COR-L47 (cell line): ENCODE results near the gene NACC2.

Experiments used
- DNase-seq: peaks from one replicate; lab custom pipeline; 2025; lab: John Stamatoyannopoulos, UW

NACC2 gene

GRCh38 chr9:136012651-136013050 is 82.4 kb downstream of the NACC2 start:
- DNase-seq, result no peak

GRCh38 chr9:136011703-136012496 is 83.2 kb downstream of the NACC2 start:
- DNase-seq, result no peak

- no peak for DNase-seq
Observed at GRCh38 chr9:136011376-136011702, 83.8 kb downstream of the NACC2 start.

DNA sequence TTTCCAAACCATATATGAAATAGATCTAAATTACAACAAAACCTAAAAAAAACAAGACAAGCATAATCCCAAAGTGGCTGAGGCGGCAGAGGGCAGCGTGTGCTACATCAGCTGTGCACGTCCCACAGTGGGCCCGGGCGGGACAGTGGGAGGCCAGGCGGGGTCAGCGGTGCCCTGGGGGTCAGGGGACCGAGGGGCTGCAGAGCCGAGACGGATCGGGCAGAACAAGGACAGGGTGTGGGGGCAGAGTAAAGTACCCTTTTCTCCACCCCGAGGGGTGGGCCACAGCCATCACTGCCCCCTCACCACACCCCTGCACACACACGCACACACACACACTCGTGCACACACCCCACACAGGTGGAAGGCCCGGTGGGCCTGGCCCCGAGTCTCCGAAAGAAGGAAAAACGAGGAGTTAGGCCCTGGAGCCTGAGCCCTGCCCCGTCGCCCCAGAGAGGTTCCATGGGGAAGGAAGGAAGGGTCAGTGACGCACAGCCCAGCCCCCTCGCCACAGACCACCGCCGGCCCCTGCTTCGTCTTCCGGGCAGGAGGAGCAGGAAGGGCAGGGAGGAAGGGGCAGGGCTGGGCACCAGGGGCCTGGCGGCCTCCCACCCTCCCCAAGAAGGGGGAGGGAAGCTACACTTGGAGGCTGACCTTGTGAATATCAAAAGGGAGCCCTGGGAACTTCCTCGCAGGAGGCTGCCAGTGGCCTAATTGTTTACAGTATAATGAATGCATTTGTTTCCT is 84.3 kb downstream of the NACC2 start:
- no peak for DNase-seq

DNA sequence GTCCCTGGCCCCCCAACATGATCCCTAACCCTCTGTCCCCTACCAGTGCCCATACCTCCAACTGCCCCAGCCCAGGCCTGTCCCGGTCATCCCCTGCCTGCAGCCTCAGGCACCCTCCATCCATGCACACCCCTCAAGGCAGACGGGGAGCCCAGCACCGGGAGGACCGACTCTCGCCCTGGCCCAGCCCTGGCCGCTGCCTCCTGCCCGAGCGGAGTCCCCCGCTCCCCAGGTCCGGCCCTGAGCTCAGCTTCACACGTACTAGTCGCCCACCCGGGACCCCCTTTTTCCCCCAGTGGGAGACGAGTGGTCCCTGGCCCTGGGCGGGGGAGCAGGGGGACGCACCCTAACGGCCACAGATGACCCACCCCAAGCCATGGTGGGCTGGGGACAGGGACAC is 84.9 kb downstream of the NACC2 start:
- DNase-seq, result no peak

- no peak for DNase-seq
Observed at GRCh38 chr9:136009516-136009915, 85.6 kb downstream of the NACC2 start.

DNA sequence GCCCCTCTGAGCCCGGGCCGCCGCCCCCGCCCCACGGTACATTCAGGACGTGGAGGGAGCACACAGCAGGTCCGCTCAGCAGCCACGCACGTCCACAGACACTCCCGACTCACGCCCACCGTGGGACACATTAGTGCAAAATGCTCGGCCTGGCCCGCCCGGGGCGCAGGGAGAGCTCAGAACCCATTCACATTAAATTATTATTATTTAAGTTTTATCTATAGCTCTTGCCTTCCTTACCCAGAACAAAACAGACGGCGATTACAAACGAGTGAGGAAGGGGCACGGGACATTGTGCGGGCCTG is 86.4 kb downstream of the NACC2 start:
- DNase-seq, result no peak

- no peak for DNase-seq
Observed at GRCh38 chr9:136007934-136008692, 87.0 kb downstream of the NACC2 start.

- DNase-seq, result no peak
Observed at GRCh38 chr9:136007276-136007933, 87.7 kb downstream of the NACC2 start.

DNA sequence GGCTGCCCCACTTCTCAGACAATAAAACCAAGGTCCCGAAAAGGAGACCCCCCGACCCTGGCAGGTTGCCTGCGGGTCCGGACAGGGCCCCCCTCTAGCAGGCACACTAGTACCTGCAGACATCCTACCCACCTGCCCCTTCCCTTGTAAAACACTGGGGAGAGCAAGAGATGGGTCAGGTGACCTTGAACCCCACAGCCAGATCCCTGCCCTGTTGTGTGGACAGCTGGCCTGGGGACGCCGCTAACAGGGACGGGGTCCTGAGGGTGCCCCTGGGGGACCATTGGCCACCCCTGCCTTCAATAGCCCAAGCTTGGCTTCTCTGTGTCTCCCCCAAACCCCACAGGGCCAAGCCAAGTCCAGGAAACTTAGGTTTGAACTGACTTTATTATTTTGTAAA is 88.9 kb downstream of the NACC2 start:
- no peak for DNase-seq

GRCh38 chr9:136004712-136005111 is 90.4 kb downstream of the NACC2 start:
- DNase-seq, result no peak

DNA sequence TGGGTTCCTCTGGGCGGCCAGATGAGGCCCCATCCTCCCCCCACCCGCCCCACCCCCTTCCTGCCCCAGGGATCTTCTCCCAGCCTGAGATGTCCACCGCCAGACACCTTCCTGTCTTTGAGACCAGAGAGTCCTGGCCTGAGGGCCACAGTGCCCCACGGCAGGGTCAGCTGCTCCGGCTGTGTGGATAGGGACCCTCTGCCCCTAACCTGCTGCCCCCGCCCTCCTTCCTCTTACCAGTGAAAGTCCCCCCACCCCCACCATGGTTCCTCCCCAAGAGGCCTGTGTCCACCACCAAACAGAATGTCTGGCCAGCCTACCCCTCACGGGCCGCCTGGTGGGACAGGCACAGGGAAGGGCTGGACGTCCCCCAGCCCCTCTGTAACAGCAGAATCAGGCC is 90.9 kb downstream of the NACC2 start:
- DNase-seq, result no peak

GRCh38 chr9:136003411-136004218 is 91.5 kb downstream of the NACC2 start:
- no peak for DNase-seq

- DNase-seq, result no peak
Observed at GRCh38 chr9:136002881-136003280, 92.2 kb downstream of the NACC2 start.

GRCh38 chr9:136002215-136002614 is 92.9 kb downstream of the NACC2 start:
- no peak for DNase-seq

DNA sequence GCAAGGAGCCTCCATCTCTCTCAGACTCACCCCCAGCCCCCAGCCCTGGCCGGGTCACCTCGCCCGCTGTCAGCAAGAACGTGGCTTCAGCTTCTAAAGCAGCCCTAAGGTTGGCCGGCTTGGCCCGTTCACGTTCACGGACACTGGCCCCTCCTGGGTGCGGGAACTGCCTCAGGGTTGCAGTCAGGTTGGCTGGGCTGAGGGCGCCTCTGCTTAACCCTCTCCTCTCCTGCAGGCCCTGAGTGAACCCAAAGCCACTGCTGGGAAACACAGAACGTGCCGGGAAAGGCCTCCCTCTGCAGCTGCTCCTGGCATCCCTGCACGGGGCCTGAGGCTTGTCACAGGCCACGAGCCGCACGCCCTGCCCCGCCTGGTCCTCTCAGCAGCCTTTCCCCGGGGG is 93.9 kb downstream of the NACC2 start:
- no peak for DNase-seq

DNA sequence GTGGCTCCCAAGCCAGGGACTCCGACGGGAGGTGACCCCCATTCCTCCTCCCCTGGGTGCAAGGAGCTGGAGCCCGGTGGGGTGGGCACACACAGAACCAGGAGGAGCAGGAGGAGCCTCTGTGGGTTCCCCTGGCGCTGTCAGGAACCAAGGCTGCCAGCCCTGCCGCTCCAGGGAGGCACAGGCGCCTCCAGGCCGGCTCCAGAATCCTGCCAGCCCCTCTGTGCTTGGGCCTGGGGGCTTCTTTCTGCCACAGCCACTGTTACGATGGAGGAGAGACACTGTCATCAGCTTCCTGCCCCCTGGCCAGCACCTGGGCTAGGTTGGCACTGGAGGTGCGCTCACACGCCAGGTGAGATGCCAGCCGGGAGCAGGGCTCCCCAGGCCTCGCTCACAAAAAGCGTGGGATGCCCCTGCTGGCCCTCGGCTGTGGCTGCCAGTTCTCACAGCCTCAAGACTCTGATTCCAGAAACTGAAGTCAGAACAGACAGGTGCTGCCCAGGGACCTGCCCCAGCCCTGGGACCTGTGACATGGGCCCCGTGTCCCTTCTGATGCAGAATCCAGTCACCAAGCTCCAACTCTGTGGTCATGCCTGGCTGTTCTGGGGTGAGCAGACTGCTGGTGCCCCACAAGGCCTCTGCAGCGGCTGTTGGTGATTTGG is 96.5 kb downstream of the NACC2 start:
- DNase-seq, result no peak

GRCh38 chr9:135998016-135998380 is 97.1 kb downstream of the NACC2 start:
- DNase-seq, result no peak

- no peak for DNase-seq
Observed at GRCh38 chr9:135997090-135998015, 97.7 kb downstream of the NACC2 start.

DNA sequence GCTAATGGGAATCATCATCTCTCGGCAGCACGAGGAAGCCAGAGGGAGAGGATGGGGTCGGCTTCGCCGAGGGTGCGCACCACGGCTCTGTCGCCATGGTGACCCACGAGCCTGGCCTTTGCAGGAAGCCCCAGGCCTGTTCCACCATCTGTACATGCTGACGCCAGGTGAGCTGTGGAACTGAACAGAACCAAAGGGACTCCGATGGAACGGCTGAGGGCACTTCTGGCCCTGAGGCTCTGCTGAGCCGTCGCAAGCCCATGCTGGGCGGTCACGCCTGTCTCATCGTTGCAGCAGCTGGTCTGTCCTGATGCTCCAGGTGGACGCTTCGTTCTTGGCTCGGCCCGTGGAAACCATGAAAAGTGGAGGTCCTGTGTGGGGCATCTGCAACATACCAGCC is 99.3 kb downstream of the NACC2 start:
- DNase-seq, result no peak
